Mesenchymal stem cell (in vitro differentiated cells and primary cell): ENCODE data around the gene TM4SF4.

ENCODE experiments used
- DNase-seq: peaks from one replicate; pipeline ENCODE4 v3.0.0-alpha.2; 2013
- H2AFZ ChIP-seq: one replicate; pipeline ENCODE4 v1.6.1; 2013; ENCODE audit warnings: low read depth, mild to moderate bottlenecking, control low read depth, inconsistent platforms, low read length, moderate library complexity
- H2AK5ac ChIP-seq: 2 replicates; pipeline ENCODE4 v1.6.1; 2013; ENCODE audit warnings: low read length, moderate library complexity, mild to moderate bottlenecking, inconsistent platforms; ENCODE audit not compliant: severe bottlenecking
- H2BK120ac ChIP-seq: one replicate; pipeline ENCODE4 v1.6.1; 2013; ENCODE audit warnings: low read depth, mild to moderate bottlenecking, inconsistent platforms, low read length, moderate library complexity
- H2BK12ac ChIP-seq, 2 experiments: one replicate each; pipeline ENCODE4 v1.6.1; 2013; ENCODE audit warnings: inconsistent platforms in 2 of 2, low read length in 2 of 2, mild to moderate bottlenecking in 2 of 2, moderate library complexity in 2 of 2, control low read depth in 1 of 2
- H2BK15ac ChIP-seq: one replicate; pipeline ENCODE4 v1.6.1; 2013; ENCODE audit warnings: mild to moderate bottlenecking, low read depth, inconsistent platforms; ENCODE audit not compliant: poor library complexity, severe bottlenecking
- H2BK5ac ChIP-seq: 2 replicates; pipeline ENCODE4 v1.6.1; 2013; ENCODE audit warnings: low read depth, mild to moderate bottlenecking, low read length, control low read depth, inconsistent platforms; ENCODE audit not compliant: poor library complexity, severe bottlenecking
- H3K14ac ChIP-seq, 2 experiments: one replicate each; pipeline ENCODE4 v1.6.1; 2013; ENCODE audit warnings: inconsistent platforms in 2 of 2, low read length in 2 of 2, control low read depth in 1 of 2, mild to moderate bottlenecking in 1 of 2, moderate library complexity in 1 of 2
- H3K18ac ChIP-seq, 2 experiments: one replicate each; pipeline ENCODE4 v1.6.1; 2013; ENCODE audit warnings: inconsistent platforms in 2 of 2, low read length in 2 of 2, control low read depth in 1 of 2, low read depth in 1 of 2, mild to moderate bottlenecking in 1 of 2
- H3K23ac ChIP-seq, 2 experiments: one replicate each; pipeline ENCODE4 v1.6.1; 2013; ENCODE audit warnings: inconsistent platforms in 2 of 2, low read length in 2 of 2, mild to moderate bottlenecking in 2 of 2, moderate library complexity in 2 of 2, control low read depth in 1 of 2
- H3K27ac ChIP-seq: 2 replicates; pipeline ENCODE4 v1.5.1; 2013; ENCODE audit warnings: mild to moderate bottlenecking, moderate library complexity, low read length, control low read depth, inconsistent platforms; ENCODE audit not compliant: poor library complexity, severe bottlenecking
- H3K27me3 ChIP-seq, 2 experiments: 2 replicates each; pipeline versions ENCODE4 v1.6.1 to v1.7.0; 2013; ENCODE audit warnings: low read length in 2 of 2, mild to moderate bottlenecking in 2 of 2, moderate library complexity in 2 of 2, control low read depth in 1 of 2, inconsistent platforms in 1 of 2; ENCODE audit not compliant: control insufficient read depth in 1 of 2, insufficient read depth in 1 of 2
- H3K36me3 ChIP-seq, 2 experiments: 2 replicates each; pipeline versions ENCODE4 v1.6.1 to v1.7.0; 2013; ENCODE audit warnings: low read length in 2 of 2, control low read depth in 1 of 2, inconsistent platforms in 1 of 2, low read depth in 1 of 2, mild to moderate bottlenecking in 1 of 2; ENCODE audit not compliant: insufficient read depth in 2 of 2, control insufficient read depth in 1 of 2
- H3K4ac ChIP-seq, 2 experiments: one replicate each; pipeline ENCODE4 v1.6.1; 2013; ENCODE audit warnings: inconsistent platforms in 2 of 2, low read length in 2 of 2, mild to moderate bottlenecking in 2 of 2, moderate library complexity in 2 of 2, control low read depth in 1 of 2, low read depth in 1 of 2
- H3K4me1 ChIP-seq: 2 replicates; pipeline ENCODE4 v1.6.1; 2013; ENCODE audit warnings: low read depth, low read length, control low read depth; ENCODE audit not compliant: control insufficient read depth, insufficient read depth
- H3K4me2 ChIP-seq: 2 replicates; pipeline ENCODE4 v1.6.1; 2013; ENCODE audit warnings: low read length, mild to moderate bottlenecking, inconsistent platforms; ENCODE audit not compliant: poor library complexity, severe bottlenecking
- H3K4me3 ChIP-seq, 2 experiments: 2 replicates each; pipeline versions ENCODE4 v1.5.1 to v1.7.0; 2013; ENCODE audit warnings: low read length in 2 of 2, mild to moderate bottlenecking in 2 of 2, control low read depth in 1 of 2, low read depth in 1 of 2; ENCODE audit not compliant: insufficient read depth in 1 of 2
- H3K79me1 ChIP-seq: replicated peaks from 2 replicates; pipeline ENCODE4 v1.6.1; 2013; ENCODE audit warnings: mild to moderate bottlenecking, control low read depth, low read length, inconsistent platforms; ENCODE audit not compliant: poor library complexity, severe bottlenecking
- H3K9ac ChIP-seq: 2 replicates; pipeline ENCODE4 v1.7.0; 2013; ENCODE audit warnings: mild to moderate bottlenecking, low read length, moderate library complexity
- H3K9me3 ChIP-seq: 2 replicates; pipeline ENCODE4 v1.7.0; 2013; ENCODE audit warnings: mild to moderate bottlenecking, low read length; ENCODE audit not compliant: control insufficient read depth
- H4K8ac ChIP-seq: one replicate; pipeline ENCODE4 v1.6.1; 2013; ENCODE audit warnings: inconsistent platforms, mild to moderate bottlenecking, low read length, moderate library complexity
- H4K91ac ChIP-seq: one replicate; pipeline ENCODE4 v1.6.1; 2013; ENCODE audit warnings: mild to moderate bottlenecking, low read length, inconsistent platforms
- WGBS: methylation state at CpG from one replicate; pipeline ENCODE4 v1.1.7; 2013; ENCODE audit warnings: mixed read lengths; 5-methylcytosine and 5-hydroxymethylcytosine counted together

The TM4SF4 gene

DNA sequence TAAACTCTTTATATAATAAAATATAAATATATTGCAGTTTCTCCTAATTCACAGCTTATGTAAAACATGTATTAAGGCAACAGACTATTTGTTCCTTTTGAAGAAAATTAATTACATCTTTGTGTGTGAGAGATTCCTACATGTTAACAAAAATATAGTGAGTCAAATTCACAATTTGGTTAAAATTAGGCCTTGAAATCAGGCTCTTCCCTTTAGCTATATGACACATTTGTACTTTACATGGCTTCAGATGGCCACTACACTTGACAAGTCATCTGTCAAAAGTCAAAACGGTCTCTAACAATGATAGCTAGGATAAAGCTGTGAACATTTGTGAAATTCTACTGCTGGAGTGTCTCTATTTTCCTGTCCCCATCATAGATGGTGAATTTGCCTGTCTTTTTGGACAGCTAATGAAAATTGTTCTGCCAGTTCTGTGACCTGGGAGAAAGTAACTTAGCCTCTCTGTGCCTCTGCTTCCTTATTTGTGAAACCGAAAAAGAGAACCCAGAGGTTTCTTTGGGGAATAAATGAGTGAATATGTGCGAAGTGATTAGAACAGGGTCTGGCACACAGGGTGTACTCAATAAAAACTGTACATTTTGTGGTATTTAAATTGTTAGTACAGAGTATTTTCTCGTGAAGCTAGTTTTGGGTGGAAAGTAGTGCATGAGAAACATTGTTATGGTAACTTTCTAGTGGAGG, 23.6 kb downstream of the TM4SF4 start:
- Histone ChIP-seq H4K8ac (no peak overlapping the region), H3K79me1 (peaks cover 1% of the 10 kb centered on the region), H2BK120ac (no peak overlapping the region), H3K9me3 (no peaks in the 10 kb centered on the region), H2BK5ac (no peak overlapping the region), H2AK5ac (no peak overlapping the region), H3K27me3 (no peaks in the 10 kb centered on the region), H3K23ac (no peak overlapping the region), H3K27ac (no peak overlapping the region), H2AFZ (no peak overlapping the region), H4K91ac (no peak overlapping the region), H3K4ac (no peak overlapping the region), H2BK12ac (no peak overlapping the region), H3K14ac (no peak overlapping the region), H3K36me3 (no peaks in the 10 kb centered on the region), H3K4me2 (no peak overlapping the region), H3K18ac (no peak overlapping the region), H2BK15ac (no peak overlapping the region), H3K4me1 (peaks cover 4% of the 10 kb centered on the region), H3K4me3 (no peak overlapping the region), H3K9ac (no peak overlapping the region)
- no peak for DNase-seq
- WGBS, result 65% methylated on average over 4 of the region's 4 CpGs

DNA sequence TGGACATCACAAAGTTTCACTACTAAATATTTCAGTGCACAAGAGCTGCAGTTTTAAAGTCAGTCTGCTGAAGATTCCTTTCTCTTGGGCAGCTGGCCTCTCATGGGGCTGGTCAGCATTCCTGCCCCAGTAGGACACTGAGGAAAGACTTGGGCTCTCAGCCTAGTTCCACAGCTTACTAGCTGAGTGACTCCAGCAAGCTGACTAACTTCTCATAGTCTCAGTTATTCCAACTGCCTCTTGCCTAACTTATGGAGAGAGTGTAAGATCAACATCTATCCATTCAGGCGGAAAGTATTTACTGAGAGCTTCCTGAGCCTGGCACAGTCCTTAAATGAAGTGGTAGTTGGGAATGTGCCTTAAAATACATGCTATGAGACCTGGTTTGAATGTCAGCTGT, 27.0 kb downstream of the TM4SF4 start:
- DNase-seq, result peak; percentile 87
- Histone ChIP-seq H2BK12ac (no peak overlapping the region), H2BK5ac (no peak overlapping the region), H3K14ac (no peak overlapping the region), H4K91ac (no peak overlapping the region), H3K4me1 (peaks cover 3% of the 10 kb centered on the region), H3K79me1 (no peaks in the 10 kb centered on the region), H3K9ac (peak overlapping the region; percentile 39), H3K23ac (no peak overlapping the region), H2AK5ac (no peak overlapping the region), H2AFZ (no peak overlapping the region), H3K4me3 (peak overlapping the region in 1 of 2 experiments; percentile 13), H2BK120ac (no peak overlapping the region), H3K27me3 (no peaks in the 10 kb centered on the region), H3K18ac (peak overlapping the region in 1 of 2 experiments; percentile 16), H3K4me2 (no peak overlapping the region), H4K8ac (no peak overlapping the region), H3K36me3 (no peaks in the 10 kb centered on the region), H3K4ac (no peak overlapping the region), H3K27ac (peak overlapping the region; percentile 90), H3K9me3 (no peaks in the 10 kb centered on the region), H2BK15ac (no peak overlapping the region)
- WGBS, result 67% methylated on average over 1 of the region's 1 CpG

DNA sequence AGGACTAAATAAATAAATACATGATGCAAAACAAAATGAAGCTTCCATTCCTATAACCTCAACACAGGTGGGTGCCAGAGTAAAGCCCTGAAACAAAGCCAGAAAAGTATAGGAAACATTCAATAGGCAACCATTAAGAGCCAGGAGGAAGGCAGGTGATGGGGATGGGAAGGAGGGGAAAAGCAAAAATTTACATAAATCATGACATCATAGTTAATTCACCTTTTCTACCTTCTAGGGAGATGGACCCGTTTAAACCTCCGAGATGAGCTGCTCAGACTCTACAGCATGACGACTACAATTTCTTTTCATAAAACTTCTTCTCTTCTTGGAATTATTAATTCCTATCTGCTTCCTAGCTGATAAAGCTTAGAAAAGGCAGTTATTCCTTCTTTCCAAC, 27.9 kb downstream of the TM4SF4 start:
- Histone ChIP-seq H3K4ac (no peak overlapping the region), H4K8ac (no peak overlapping the region), H3K4me3 (no peak overlapping the region), H3K36me3 (no peaks in the 10 kb centered on the region), H2BK12ac (no peak overlapping the region), H2AFZ (no peak overlapping the region), H2AK5ac (peak overlapping the region; percentile 95), H3K27me3 (no peaks in the 10 kb centered on the region), H3K4me1 (peaks cover 6% of the 10 kb centered on the region), H2BK120ac (no peak overlapping the region), H3K9ac (no peak overlapping the region), H3K18ac (no peak overlapping the region), H3K79me1 (no peaks in the 10 kb centered on the region), H3K27ac (peak overlapping the region; percentile 61), H3K9me3 (no peaks in the 10 kb centered on the region), H4K91ac (no peak overlapping the region), H3K4me2 (no peak overlapping the region), H2BK5ac (peak overlapping the region; percentile 80), H3K23ac (no peak overlapping the region), H3K14ac (no peak overlapping the region), H2BK15ac (no peak overlapping the region)
- no peak for DNase-seq
- WGBS, result 90% methylated on average over 3 of the region's 3 CpGs

DNA sequence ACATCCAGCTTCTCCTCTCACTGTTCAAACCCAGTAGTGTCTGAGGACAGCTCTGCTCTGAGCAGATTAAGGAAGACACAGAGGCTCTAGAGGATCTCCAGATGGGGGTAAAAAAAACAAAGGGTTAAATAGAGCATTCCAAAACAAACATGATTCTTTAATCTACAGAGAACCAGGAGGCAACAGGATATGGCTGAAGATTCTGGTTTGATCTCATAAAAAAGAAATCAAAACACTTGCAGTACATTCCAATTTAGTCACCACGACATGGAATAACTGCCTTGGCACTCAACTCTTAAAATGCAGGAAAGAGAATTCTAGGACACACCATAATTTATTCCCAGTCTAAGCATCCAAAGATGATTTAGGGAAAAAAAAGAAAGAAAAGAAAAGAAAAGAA, 32.0 kb downstream of the TM4SF4 start:
- Histone ChIP-seq H3K27ac (peak overlapping the region; percentile 59), H2BK120ac (no peak overlapping the region), H3K4me2 (no peak overlapping the region), H4K8ac (no peak overlapping the region), H3K23ac (no peak overlapping the region), H3K79me1 (no peaks in the 10 kb centered on the region), H3K9ac (no peak overlapping the region), H2AFZ (no peak overlapping the region), H3K9me3 (no peaks in the 10 kb centered on the region), H3K18ac (no peak overlapping the region), H2BK15ac (no peak overlapping the region), H4K91ac (no peak overlapping the region), H3K4me3 (no peak overlapping the region), H2BK5ac (no peak overlapping the region), H3K27me3 (no peaks in the 10 kb centered on the region), H3K4ac (no peak overlapping the region), H2BK12ac (no peak overlapping the region), H3K36me3 (no peaks in the 10 kb centered on the region), H3K4me1 (peaks cover 13% of the 10 kb centered on the region), H2AK5ac (no peak overlapping the region), H3K14ac (no peak overlapping the region)
- no peak for DNase-seq
- no CpG with 5 or more reads among the region's 1 CpG for WGBS
